HEK293 (cell line): ENCODE measurements around the gene DDC.

ENCODE experiments used
- ATF2 ChIP-seq: fragments of 450-650 bp; formaldehyde crosslinking; IDR thresholded peaks from 2 replicates; pipeline ENCODE4 v1.5.1; 2016; ENCODE audit warnings: missing biosample characterization, missing genetic modification characterization, low read depth
- CTCF ChIP-seq: fragments of 450-650 bp; formaldehyde crosslinking; IDR thresholded peaks from 2 replicates; pipeline ENCODE4 v1.5.1; 2016; ENCODE audit warnings: missing biosample characterization, missing genetic modification characterization
- TCF7L2 ChIP-seq: IDR thresholded peaks from 2 replicates; pipeline ENCODE4 v1.6.1; 2011; ENCODE audit warnings: low read depth, mild to moderate bottlenecking, inconsistent platforms, low read length, moderate library complexity, borderline replicate concordance
- ZNF248 ChIP-seq: fragments of 450-650 bp; formaldehyde crosslinking; IDR thresholded peaks from 2 replicates; pipeline ENCODE4 v1.5.1; 2017; ENCODE audit warnings: missing biosample characterization, missing genetic modification characterization
- ZNF449 ChIP-seq: fragments of 450-650 bp; formaldehyde crosslinking; IDR thresholded peaks from 2 replicates; pipeline ENCODE4 v1.5.1; 2017; ENCODE audit warnings: missing biosample characterization, mild to moderate bottlenecking, missing genetic modification characterization, moderate library complexity

GRCh38 chr7:50587737-50588136 is 22.5 kb upstream of the DDC start:
- no peak for TF ChIP-seq ZNF449 (tag by site-specific recombination)
- TF ChIP-seq CTCF (tag by site-specific recombination) = no peak
- TF ChIP-seq TCF7L2 = no peak
- no peak for TF ChIP-seq ZNF248 (tag by site-specific recombination)
- no peak for TF ChIP-seq ATF2
